HAP-1 (cell line): ENCODE results near the gene DUS2.

Source experiments
- DNase-seq, 2 experiments: peaks; one replicate each; pipeline ENCODE4 v3.0.0-alpha.2; 2016 to 2020; ENCODE audit warnings: low spot score in 2 of 2
- H3K27me3 ChIP-seq: fragments of 250-450 bp; sonication (Bioruptor Pico); 2 replicates; pipeline ENCODE4 v1.5.1; 2020; ENCODE audit warnings: low read depth, mild to moderate bottlenecking, moderate library complexity
- H3K36me3 ChIP-seq: fragments of 250-450 bp; sonication (Bioruptor Pico); replicated peaks from 2 replicates; pipeline ENCODE4 v1.5.1; 2020; ENCODE audit warnings: mild to moderate bottlenecking
- H3K4me1 ChIP-seq: fragments of 250-450 bp; sonication (Bioruptor Pico); 2 replicates; pipeline ENCODE4 v1.5.1; 2020; ENCODE audit warnings: mild to moderate bottlenecking
- H3K4me3 ChIP-seq: fragments of 250-450 bp; sonication (Bioruptor Pico); 2 replicates; pipeline ENCODE4 v1.5.1; 2020; ENCODE audit warnings: mild to moderate bottlenecking, moderate library complexity
- H3K9me3 ChIP-seq: fragments of 250-450 bp; sonication (Bioruptor Pico); 2 replicates; pipeline ENCODE4 v1.5.1; 2020; ENCODE audit warnings: mild to moderate bottlenecking, moderate library complexity
- in situ Hi-C: fragments of 300-500 bp; cut with MboI; formaldehyde crosslinking; loops from 3 replicates; pipeline ENCODE4 v1.14.3; 2020; ENCODE audit warnings: low sequenced_read_pairs, inconsistent platforms, mixed read lengths

The DUS2 gene

GRCh38 chr16:68046106-68046505 is 23.0 kb downstream of the DUS2 start:
- Histone ChIP-seq H3K27me3 (no peaks in the 10 kb centered on the region), H3K4me1 (no peaks in the 10 kb centered on the region), H3K36me3 (peaks cover 38% of the 10 kb centered on the region), H3K9me3 (no peaks in the 10 kb centered on the region), H3K4me3 (no peak overlapping the region)
- in situ Hi-C loops: loop anchor here (10.0 kb wide), 1 partner anchor 371 kb away; no protein-coding TSS in a partner anchor
- no peak for DNase-seq

- Histone ChIP-seq H3K27me3 (no peaks in the 10 kb centered on the region), H3K9me3 (no peaks in the 10 kb centered on the region), H3K4me1 (no peaks in the 10 kb centered on the region), H3K36me3 (peaks cover 33% of the 10 kb centered on the region), H3K4me3 (no peak overlapping the region)
- DNase-seq: no peak
- in situ Hi-C loops: loop anchor here (10.0 kb wide), 1 partner anchor 373 kb away; no protein-coding TSS in a partner anchor
These were observed 24.9 kb downstream of the DUS2 start for GRCh38 chr16:68047987-68048386.

- in situ Hi-C loops: loop anchor here (10.0 kb wide), 1 partner anchor 375 kb away; no protein-coding TSS in a partner anchor
- Histone ChIP-seq H3K9me3 (no peaks in the 10 kb centered on the region), H3K36me3 (peaks cover 40% of the 10 kb centered on the region), H3K4me1 (no peaks in the 10 kb centered on the region), H3K4me3 (no peak overlapping the region), H3K27me3 (no peaks in the 10 kb centered on the region)
- DNase-seq: no peak
These were observed 26.4 kb downstream of the DUS2 start for GRCh38 chr16:68049449-68049848.

GRCh38 chr16:68055395-68055794 is 32.3 kb downstream of the DUS2 start:
- in situ Hi-C loops: no loop called here
- Histone ChIP-seq H3K4me1 (no peaks in the 10 kb centered on the region), H3K36me3 (peaks cover 32% of the 10 kb centered on the region), H3K4me3 (no peak overlapping the region), H3K27me3 (no peaks in the 10 kb centered on the region), H3K9me3 (no peaks in the 10 kb centered on the region)
- DNase-seq: no peak

- Histone ChIP-seq H3K4me1 (no peaks in the 10 kb centered on the region), H3K27me3 (no peaks in the 10 kb centered on the region), H3K9me3 (no peaks in the 10 kb centered on the region), H3K4me3 (no peak overlapping the region), H3K36me3 (peaks cover 27% of the 10 kb centered on the region)
- in situ Hi-C loops: no loop called here
- DNase-seq: no peak
These were observed 36.7 kb downstream of the DUS2 start for GRCh38 chr16:68059804-68060203.

- no peaks in the 10 kb centered on the region for H3K4me1 ChIP-seq
- no peaks in the 10 kb centered on the region for H3K9me3 ChIP-seq
- no peak for DNase-seq
- no peak overlapping the region for H3K4me3 ChIP-seq
- peaks cover 30% of the 10 kb centered on the region for H3K36me3 ChIP-seq
- in situ Hi-C loops: no loop called here
- H3K27me3 ChIP-seq: no peaks in the 10 kb centered on the region
These were observed 38.3 kb downstream of the DUS2 start for GRCh38 chr16:68061396-68061795.

- DNase-seq: no peak
These were observed 39.9 kb downstream of the DUS2 start for GRCh38 chr16:68062910-68063393.

GRCh38 chr16:68064791-68065365 is 41.8 kb downstream of the DUS2 start:
- in situ Hi-C loops: no loop called here
- DNase-seq: peak; percentile 48 to 81
- Histone ChIP-seq H3K9me3 (no peaks in the 10 kb centered on the region), H3K4me3 (no peak overlapping the region), H3K27me3 (no peaks in the 10 kb centered on the region), H3K36me3 (peaks cover 42% of the 10 kb centered on the region), H3K4me1 (no peaks in the 10 kb centered on the region)

More at GRCh38 chr16:68062910-68063393, 39.9 kb downstream of the DUS2 start:
- H3K9me3 ChIP-seq: no peaks in the 10 kb centered on the region
- in situ Hi-C loops: no loop called here
- H3K4me1 ChIP-seq: no peaks in the 10 kb centered on the region
- H3K27me3 ChIP-seq: no peaks in the 10 kb centered on the region
- no peak overlapping the region for H3K4me3 ChIP-seq
- peaks cover 40% of the 10 kb centered on the region for H3K36me3 ChIP-seq

GRCh38 chr16:68065716-68066305 is 42.7 kb downstream of the DUS2 start:
- H3K9me3 ChIP-seq: no peaks in the 10 kb centered on the region
- H3K36me3 ChIP-seq: peaks cover 51% of the 10 kb centered on the region
- no peak overlapping the region for H3K4me3 ChIP-seq
- no peak for DNase-seq
- H3K27me3 ChIP-seq: no peaks in the 10 kb centered on the region
- in situ Hi-C loops: no loop called here
- no peaks in the 10 kb centered on the region for H3K4me1 ChIP-seq

GRCh38 chr16:68066763-68067162 is 43.7 kb downstream of the DUS2 start:
- Histone ChIP-seq H3K9me3 (no peaks in the 10 kb centered on the region), H3K4me1 (no peaks in the 10 kb centered on the region), H3K4me3 (no peak overlapping the region), H3K27me3 (no peaks in the 10 kb centered on the region), H3K36me3 (peaks cover 53% of the 10 kb centered on the region)
- in situ Hi-C loops: no loop called here
- DNase-seq: no peak

- in situ Hi-C loops: no loop called here
- Histone ChIP-seq H3K9me3 (no peaks in the 10 kb centered on the region), H3K27me3 (no peaks in the 10 kb centered on the region), H3K36me3 (peaks cover 62% of the 10 kb centered on the region), H3K4me1 (no peaks in the 10 kb centered on the region), H3K4me3 (no peak overlapping the region)
- no peak for DNase-seq
These were observed 45.8 kb downstream of the DUS2 start for GRCh38 chr16:68068926-68069325.

- Histone ChIP-seq H3K4me3 (no peak overlapping the region), H3K36me3 (peaks cover 66% of the 10 kb centered on the region), H3K27me3 (no peaks in the 10 kb centered on the region), H3K4me1 (no peaks in the 10 kb centered on the region), H3K9me3 (no peaks in the 10 kb centered on the region)
- DNase-seq: no peak
- in situ Hi-C loops: no loop called here
These were observed 46.6 kb downstream of the DUS2 start for GRCh38 chr16:68069511-68070248.

GRCh38 chr16:68070249-68070730 is 47.2 kb downstream of the DUS2 start:
- in situ Hi-C loops: no loop called here
- Histone ChIP-seq H3K27me3 (no peaks in the 10 kb centered on the region), H3K4me1 (no peaks in the 10 kb centered on the region), H3K36me3 (peaks cover 65% of the 10 kb centered on the region), H3K4me3 (no peak overlapping the region), H3K9me3 (no peaks in the 10 kb centered on the region)
- DNase-seq: no peak
